Neural cell (in vitro differentiated cells): ENCODE results near the gene RTP4. TPM values are rescaled to one million over a fixed set of nuclear protein-coding genes. Genes with fewer than 3 reads are reported as not detected.

Experiments used
- H2AFZ ChIP-seq: fragments of 200-600, 300-800 bp; sonication (generic), shearing (Covaris generic); 2 replicates; pipeline ENCODE4 v1.6.0; 2014; ENCODE audit warnings: low read depth, mild to moderate bottlenecking, antibody characterized with exemption, low read length, moderate library complexity
- H3F3A ChIP-seq: fragments of 200-600 bp; shearing (Covaris generic); 2 replicates; pipeline ENCODE4 v1.6.1; 2016; ENCODE audit warnings: mild to moderate bottlenecking, moderate library complexity, mixed read lengths, antibody characterized with exemption, low read length; ENCODE audit not compliant: insufficient read depth, poor library complexity, severe bottlenecking
- H3K27ac ChIP-seq: fragments of 200-600, 300-800 bp; sonication (generic), shearing (Covaris generic); 2 replicates; pipeline ENCODE4 v1.5.1; 2014; ENCODE audit warnings: mild to moderate bottlenecking, low read length, moderate library complexity
- H3K27me3 ChIP-seq: fragments of 300-800, 200-600 bp; sonication (generic), shearing (Covaris generic); 2 replicates; pipeline ENCODE4 v1.6.0; 2014; ENCODE audit warnings: mild to moderate bottlenecking, low read depth, low read length, moderate library complexity; ENCODE audit not compliant: insufficient read depth
- H3K36me3 ChIP-seq: fragments of 300-800, 200-600 bp; sonication (generic), shearing (Covaris generic); 2 replicates; pipeline ENCODE4 v1.5.1; 2014; ENCODE audit warnings: mild to moderate bottlenecking, antibody characterized with exemption, low read length, moderate library complexity; ENCODE audit not compliant: insufficient read depth
- H3K4me2 ChIP-seq: fragments of 300-800, 200-600 bp; sonication (generic), shearing (Covaris generic); 2 replicates; pipeline ENCODE4 v1.6.0; 2014; ENCODE audit warnings: mild to moderate bottlenecking, low read length
- H3K4me3 ChIP-seq: fragments of 300-800, 200-600 bp; sonication (generic), shearing (Covaris generic); 2 replicates; pipeline ENCODE4 v1.5.1; 2014; ENCODE audit warnings: mild to moderate bottlenecking, low read length, moderate library complexity
- H3K79me2 ChIP-seq: fragments of 200-600 bp; shearing (Covaris generic); replicated peaks from 2 replicates; pipeline ENCODE4 v1.6.0; 2014; ENCODE audit warnings: mild to moderate bottlenecking, low read length, moderate library complexity; ENCODE audit not compliant: insufficient read depth
- H3K9ac ChIP-seq: fragments of 300-800, 200-600 bp; sonication (generic), shearing (Covaris generic); 2 replicates; pipeline ENCODE4 v1.6.1; 2016; ENCODE audit warnings: mild to moderate bottlenecking, low read length, mixed read lengths
- H3K9me2 ChIP-seq: fragments of 200-600 bp; shearing (Covaris generic); 2 replicates; pipeline ENCODE4 v1.6.1; 2016; ENCODE audit warnings: mild to moderate bottlenecking, low read length, mixed read lengths; ENCODE audit not compliant: insufficient read depth
- H3K9me3 ChIP-seq: fragments of 200-600, 300-800 bp; sonication (generic), shearing (Covaris generic); 2 replicates; pipeline ENCODE4 v1.6.1; 2016; ENCODE audit warnings: mild to moderate bottlenecking, mixed run types, low read length, moderate library complexity, mixed read lengths
- H4K20me1 ChIP-seq: fragments of 200-600 bp; shearing (Covaris generic); 2 replicates; pipeline ENCODE4 v1.6.1; 2016; ENCODE audit warnings: mild to moderate bottlenecking, mixed run types; ENCODE audit not compliant: insufficient read depth
- EP300 ChIP-seq: fragments of 450-650 bp; conservative IDR thresholded peaks from 2 replicates; pipeline ENCODE4 v1.6.1; 2014; ENCODE audit warnings: antibody characterized with exemption, mild to moderate bottlenecking, moderate library complexity; ENCODE audit not compliant: poor library complexity, severe bottlenecking
- EZH2 ChIP-seq: fragments of 200-600, 300-800 bp; shearing (Covaris generic), sonication (generic); IDR thresholded peaks from 2 replicates; pipeline ENCODE4 v1.6.1; 2014; ENCODE audit warnings: antibody characterized with exemption, low read length, borderline replicate concordance, mild to moderate bottlenecking; ENCODE audit not compliant: insufficient read depth, poor library complexity, severe bottlenecking
- MXI1 ChIP-seq: fragments of 450-650 bp; conservative IDR thresholded peaks from 2 replicates; pipeline ENCODE4 v1.6.1; 2014; ENCODE audit warnings: antibody characterized with exemption, mild to moderate bottlenecking; ENCODE audit not compliant: poor library complexity, severe bottlenecking
- POLR2AphosphoS5 ChIP-seq: IDR thresholded peaks from 2 replicates; pipeline ENCODE4 v1.6.1; 2012
- REST ChIP-seq: IDR thresholded peaks from 2 replicates; pipeline ENCODE4 v1.6.1; 2012; ENCODE audit warnings: borderline replicate concordance
- SMC3 ChIP-seq: fragments of 450-650 bp; conservative IDR thresholded peaks from 2 replicates; pipeline ENCODE4 v1.6.1; 2014; ENCODE audit warnings: antibody characterized with exemption, mild to moderate bottlenecking, moderate library complexity; ENCODE audit not compliant: poor library complexity
- TAF1 ChIP-seq: IDR thresholded peaks from 2 replicates; pipeline ENCODE4 v1.6.1; 2012; ENCODE audit warnings: low read depth
- polyA plus RNA-seq: library from polyadenylated mRNA; depleted of rRNA; stranded (reverse); fragments of >200 nt; gene quantifications from 2 replicates; pipeline ENCODE4 v1.2.3, GENCODE V29; 2014

RTP4 gene
- polyA plus RNA-seq, 1 donor from 2014 or later, result not detected

- Histone ChIP-seq H2AFZ (no peak overlapping the region), H3K4me2 (no peak overlapping the region)
These were observed 14.5 kb downstream of the RTP4 start for GRCh38 chr3:187382609-187383151.

GRCh38 chr3:187383246-187383645 lies 15.1 kb downstream of the RTP4 start:
- no peaks in the 10 kb centered on the region for H3K27me3 ChIP-seq
- no peaks in the 10 kb centered on the region for H3K9me3 ChIP-seq
- no peak overlapping the region for H2AFZ ChIP-seq
- no peaks in the 10 kb centered on the region for H3K79me2 ChIP-seq
- no peaks in the 10 kb centered on the region for H4K20me1 ChIP-seq
- H3K36me3 ChIP-seq, result no peaks in the 10 kb centered on the region
- H3K4me3 ChIP-seq, result no peak overlapping the region
- TF ChIP-seq SMC3 (no peak), EZH2 (no peak), REST (no peak), TAF1 (no peak), EP300 (no peak), MXI1 (no peak)
- H3K27ac ChIP-seq, result no peak overlapping the region
- H3F3A ChIP-seq, result no peaks in the 10 kb centered on the region
- H3K4me2 ChIP-seq, result no peak overlapping the region
- H3K9ac ChIP-seq, result no peak overlapping the region
- H3K9me2 ChIP-seq, result no peaks in the 10 kb centered on the region

More at GRCh38 chr3:187382609-187383151, 14.5 kb downstream of the RTP4 start:
- no peaks in the 10 kb centered on the region for H3K9me3 ChIP-seq
- no peak overlapping the region for H3K9ac ChIP-seq
- H3K4me3 ChIP-seq, result no peak overlapping the region
- H3K27ac ChIP-seq, result no peak overlapping the region
- no peak for TF ChIP-seq MXI1
- TF ChIP-seq EZH2, result no peak
- TF ChIP-seq REST, result no peak
- no peak for TF ChIP-seq POLR2AphosphoS5
- TF ChIP-seq TAF1, result no peak
- no peak for TF ChIP-seq SMC3
- no peaks in the 10 kb centered on the region for H3K9me2 ChIP-seq
- H3F3A ChIP-seq, result no peaks in the 10 kb centered on the region
- H3K79me2 ChIP-seq, result no peaks in the 10 kb centered on the region
- H3K27me3 ChIP-seq, result no peaks in the 10 kb centered on the region
- no peaks in the 10 kb centered on the region for H4K20me1 ChIP-seq
- H3K36me3 ChIP-seq, result no peaks in the 10 kb centered on the region
